NCI-H510A treated with DMSO at 0.1 percent for 48 hours (cell line): ENCODE data around the gene TMEM209.
A peak's percentile ranks its signal among the peaks of the same experiment; 100 is the strongest.

ENCODE experiments used
- DNase-seq: peaks from one replicate; lab custom pipeline; 2025; lab: John Stamatoyannopoulos, UW

The TMEM209 gene

DNA sequence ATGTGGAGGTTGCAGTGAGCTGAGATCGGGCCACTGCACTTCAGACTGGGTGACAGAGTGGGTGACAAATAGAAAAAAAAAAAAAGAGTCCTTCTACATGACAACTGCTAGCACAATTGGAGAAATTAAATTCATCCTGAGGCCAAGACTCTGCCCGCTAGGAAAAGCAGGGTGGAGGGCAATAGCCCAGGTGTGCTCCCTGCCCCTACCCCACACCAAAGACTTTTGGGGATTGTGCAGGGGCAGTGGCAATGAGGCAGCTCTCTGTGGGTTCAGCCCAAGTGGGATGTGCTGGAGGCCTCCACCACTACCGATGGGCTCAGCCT, 61.3 kb downstream of the TMEM209 start:
- no peak for DNase-seq

DNA sequence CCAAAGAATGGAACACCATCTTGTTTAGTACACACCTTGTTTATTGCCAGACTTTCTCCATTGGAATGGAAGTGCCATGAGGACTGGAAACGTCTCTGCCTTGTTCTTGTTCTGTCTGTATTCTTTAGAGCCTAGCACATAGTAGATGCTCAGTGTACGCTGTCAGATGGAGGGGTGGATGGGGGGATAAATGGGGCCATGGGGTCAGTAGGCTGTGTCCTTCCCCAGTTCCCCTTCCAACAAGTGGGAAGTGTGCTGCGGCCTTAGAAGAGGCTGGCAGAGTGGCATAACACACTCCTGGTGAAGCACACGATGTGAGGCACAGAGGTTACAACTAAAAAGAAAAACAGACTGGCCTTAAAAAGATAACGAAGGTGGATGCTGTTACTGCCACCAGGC, 61.9 kb downstream of the TMEM209 start:
- no peak for DNase-seq

DNA sequence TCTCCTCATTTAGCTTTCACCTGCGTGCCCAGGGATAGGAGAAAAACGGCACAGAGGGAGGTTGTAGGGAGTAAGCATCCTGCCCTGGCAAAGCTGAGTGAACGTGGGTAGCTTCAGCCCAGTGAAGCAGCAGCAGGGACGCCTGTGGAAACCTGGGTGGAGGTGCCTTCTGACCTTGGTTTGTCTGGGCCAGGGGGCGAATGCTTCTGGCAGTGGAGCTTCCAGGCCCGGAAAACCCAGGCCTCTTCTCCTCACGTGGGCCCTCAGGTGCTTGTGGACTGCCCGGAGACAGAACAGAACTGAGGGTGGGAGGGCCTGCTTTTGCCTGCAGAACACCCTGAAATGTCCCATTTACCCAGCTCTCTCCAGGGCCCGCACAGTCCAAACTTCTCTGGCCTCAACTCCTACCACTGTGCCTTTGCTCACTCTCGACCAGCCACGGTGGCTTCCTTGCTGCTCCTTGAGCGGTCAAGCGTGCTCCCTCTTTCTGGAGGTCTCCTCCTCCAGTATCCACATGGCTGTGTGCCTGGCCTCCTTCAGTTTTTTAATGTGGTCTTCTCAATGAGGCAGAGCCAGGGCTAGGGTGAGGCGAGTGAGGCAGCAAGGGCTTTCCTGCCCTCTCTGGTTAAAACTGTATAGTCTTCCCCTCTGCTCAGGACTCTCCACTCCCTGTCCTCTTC, 62.4 kb downstream of the TMEM209 start:
- DNase-seq: no peak

DNA sequence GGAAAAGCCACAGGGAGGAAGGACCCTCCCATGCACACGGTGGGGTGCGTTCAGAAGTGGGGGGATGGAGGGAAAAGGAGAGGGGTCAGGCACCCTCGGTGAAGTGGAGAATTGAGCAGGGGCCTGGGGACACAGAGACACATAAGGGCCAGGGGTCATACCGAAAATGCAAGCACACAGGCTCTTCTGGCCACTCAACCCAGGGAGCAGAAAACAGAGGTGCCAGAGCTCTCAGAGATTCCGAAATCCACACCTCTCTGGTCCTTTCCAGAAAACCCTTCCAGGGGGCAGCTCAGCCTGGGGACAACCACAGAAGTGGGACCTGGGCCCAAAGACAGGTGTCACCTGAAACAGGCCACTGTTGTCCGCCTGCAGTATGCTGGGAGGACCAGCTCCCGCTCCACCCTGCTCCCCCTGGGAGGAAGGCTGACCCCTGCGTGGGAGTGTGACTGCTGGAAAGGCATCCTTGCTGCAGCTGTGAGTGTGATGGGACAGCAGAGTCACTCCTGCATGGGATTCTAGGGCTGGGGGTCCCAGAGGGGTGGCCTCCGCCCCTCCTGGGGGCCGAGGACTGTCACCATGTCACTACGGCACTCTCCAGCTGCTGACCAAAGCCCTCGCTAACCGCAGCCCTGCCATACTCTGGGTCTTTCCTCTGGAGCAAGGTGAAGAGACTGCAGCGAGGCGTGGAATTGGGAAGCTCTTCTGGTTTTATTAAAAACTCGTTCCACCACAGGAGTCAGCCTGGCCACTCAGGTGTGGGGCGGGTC, 63.1 kb downstream of the TMEM209 start:
- DNase-seq: no peak

DNA sequence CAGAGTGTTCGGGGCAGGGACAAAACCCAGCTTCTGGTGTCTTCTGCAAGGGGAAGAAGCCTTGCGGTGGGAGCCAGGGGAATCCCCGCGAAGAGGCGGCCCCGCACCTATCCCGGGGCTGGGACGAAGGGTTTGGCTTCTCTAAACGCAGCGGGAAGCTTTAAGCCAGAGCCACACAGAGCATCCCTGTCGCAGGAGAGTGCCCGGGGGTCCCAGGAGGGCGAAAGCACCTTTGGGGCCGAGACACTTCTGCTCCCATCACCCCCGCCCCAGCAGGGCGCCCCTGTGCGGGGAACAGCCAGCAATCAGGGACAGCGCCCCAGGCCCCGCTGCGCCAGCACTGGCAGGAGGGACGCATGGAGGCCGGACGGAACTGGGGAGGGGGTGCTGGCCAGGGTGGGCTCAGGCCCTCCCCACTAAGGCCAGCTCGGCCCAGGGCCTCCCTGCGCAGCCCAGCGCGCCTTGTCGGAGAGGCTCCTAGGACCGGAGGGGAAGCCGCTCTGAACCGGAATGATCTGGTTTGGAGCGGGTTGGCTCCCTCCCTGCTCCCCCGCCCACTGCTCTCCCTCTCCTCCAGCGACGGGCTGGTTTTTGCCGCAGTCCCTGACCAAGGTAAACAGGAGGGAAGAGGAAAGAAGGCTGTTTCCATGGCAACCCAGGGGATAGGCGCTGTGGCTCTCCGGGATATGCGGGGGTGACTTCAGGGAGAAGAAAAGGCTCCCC, 63.9 kb downstream of the TMEM209 start:
- peak; percentile 9 for DNase-seq

DNA sequence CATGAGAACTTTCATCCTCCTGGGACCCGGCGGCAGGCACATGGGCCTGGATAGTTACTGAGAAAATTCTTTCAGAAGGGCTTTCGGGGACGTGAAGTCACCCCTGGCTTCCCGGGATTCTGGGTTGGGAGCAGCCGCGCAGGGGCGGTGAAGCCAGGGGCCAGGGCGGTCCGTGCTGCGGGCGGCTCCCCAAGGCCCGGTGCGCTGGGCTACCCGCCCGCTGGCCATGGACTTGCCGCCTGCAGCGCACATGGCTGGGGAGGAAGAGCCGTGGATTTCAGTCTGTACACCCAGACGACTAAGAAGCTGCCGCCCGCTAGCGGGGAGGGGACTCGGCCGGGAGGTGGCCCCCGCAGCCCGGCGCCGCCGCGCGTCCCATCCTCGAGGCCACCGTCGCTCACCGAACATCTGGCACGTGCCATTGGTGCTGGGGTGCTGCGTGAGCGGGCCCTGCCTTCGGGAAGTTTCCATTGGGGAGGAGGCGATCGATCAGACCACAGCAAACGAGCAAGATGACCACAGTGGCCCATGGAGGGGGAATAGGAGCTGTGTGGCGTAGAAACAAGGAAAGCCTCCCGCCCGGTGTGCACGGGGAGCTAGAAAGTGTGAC, 64.5 kb downstream of the TMEM209 start:
- DNase-seq: no peak

DNA sequence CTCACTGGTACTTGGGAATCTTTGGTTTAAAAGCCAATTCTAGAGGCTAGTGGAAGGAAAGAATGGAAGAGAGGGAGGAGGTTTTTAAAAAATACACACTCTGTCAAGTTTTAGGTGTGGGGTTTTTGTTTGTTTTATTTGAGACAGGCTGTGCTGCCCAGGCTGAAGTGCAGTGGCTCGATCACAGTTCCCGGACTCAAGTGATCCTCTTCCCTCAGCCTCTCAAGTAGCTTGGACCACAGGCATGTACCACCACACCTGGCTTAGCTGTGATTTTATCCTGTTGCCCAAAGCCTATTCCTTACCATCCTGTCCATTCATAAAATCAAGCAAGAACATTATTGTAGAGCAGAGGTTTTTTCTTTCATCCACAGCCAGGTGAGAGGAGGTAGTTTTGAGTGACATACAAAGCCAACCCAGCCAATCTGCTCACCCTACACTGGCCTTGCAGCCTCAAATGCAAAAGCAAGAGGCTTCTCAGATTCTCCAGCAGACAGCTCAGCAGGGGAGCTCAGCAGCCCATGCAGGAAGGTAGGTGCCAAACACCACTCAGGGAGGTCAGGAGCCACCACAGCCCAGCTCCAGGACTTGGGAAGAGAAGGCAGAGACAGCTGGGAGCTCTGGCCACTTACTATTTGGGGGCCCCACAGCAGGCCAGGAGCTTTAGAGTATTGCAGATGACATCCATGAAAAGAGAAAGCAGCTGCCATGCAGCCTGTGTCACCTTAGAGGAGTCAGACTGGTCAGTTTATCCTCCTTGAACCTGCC, 65.8 kb downstream of the TMEM209 start:
- DNase-seq: no peak

DNA sequence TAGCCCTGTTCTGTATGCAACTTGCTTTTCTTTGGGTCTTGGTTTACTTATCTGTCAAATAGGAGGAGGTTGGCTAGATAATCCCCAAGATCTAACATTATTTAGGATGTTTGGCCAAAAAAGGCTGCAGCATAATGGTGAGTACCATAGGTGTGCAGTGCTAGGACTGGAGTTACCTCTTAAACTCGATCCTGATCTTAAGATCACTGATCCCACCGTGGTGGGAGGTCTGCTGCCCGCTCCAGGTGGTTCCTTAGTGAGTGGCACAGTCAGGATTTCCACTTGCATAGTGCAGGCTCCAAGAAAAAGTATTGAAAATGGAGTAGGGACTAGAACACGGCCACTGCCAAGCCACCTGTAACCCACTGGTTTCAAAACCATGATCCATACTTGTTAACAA, 68.0 kb downstream of the TMEM209 start:
- no peak for DNase-seq

DNA sequence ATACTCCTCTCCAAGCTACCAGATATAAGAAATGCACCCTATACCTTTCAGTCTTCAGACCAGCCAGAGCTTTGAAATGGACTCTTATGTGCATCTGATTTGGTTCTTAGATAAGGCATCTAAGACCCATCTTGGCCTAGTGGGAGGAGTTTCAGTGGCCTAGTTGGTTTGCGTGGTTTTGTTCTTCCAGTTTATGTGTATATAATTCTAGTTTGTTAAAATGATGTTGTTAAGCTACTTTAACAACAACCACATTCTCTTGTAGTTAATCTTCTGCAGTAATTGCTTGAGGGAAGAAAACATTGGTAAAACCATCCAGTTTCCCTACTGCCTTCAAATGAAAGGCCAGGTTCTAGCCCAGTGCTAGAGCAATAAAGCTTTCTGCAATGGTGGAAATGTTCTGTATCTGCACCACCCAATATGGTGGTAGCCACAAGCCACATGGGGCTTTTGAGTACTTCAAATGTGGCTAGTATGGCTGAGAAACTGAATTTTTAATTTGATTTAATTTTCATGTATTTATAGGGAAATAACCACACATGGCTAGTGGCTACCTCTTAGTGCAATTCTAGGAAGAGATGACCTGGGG, 68.5 kb downstream of the TMEM209 start:
- no peak for DNase-seq

DNA sequence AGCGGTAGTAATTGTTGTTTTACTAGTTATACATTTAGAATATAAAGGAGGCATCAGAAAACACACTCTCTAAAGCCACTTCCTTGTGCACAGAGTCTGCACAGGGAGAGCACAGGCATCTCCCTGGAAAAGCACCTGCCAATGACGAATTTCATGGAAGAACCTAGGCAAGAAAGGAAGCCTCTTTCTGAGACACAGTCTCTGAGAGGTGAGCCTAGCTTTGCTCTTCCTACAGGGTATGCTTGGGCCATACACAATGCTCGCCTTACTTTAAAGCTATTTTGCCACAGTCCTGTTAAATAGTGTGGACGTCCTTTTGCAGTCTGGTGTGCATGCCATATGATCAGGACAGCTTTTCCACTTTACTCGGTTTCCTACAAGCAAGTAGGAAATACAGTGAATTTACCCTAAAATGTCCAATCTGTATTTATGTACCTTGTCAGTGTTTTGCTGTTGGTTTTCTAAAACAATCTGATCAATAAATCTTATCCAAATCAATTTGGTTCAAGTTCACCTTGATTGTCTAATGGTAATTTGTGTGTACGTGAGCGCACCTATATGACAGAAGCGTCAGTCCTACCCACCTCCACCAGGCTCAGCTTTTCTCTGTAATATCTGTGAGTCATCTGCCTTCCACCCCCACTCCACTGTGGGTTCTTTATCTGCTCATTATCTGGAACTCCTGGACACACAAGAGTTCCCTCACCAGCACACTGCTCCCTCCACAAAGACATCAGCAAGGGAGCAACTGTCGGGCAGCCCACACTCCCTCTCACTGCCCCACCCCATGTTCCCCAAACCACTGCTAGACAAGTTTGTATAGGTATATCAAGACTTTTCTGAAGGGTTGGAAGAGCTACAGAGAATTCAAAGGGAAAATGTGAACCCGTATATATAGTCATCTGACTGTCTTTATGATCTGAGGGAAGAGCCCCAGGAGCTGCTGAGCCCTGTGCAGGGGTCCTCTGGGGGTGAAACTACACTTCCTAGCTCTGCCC, 69.7 kb downstream of the TMEM209 start:
- DNase-seq: no peak

DNA sequence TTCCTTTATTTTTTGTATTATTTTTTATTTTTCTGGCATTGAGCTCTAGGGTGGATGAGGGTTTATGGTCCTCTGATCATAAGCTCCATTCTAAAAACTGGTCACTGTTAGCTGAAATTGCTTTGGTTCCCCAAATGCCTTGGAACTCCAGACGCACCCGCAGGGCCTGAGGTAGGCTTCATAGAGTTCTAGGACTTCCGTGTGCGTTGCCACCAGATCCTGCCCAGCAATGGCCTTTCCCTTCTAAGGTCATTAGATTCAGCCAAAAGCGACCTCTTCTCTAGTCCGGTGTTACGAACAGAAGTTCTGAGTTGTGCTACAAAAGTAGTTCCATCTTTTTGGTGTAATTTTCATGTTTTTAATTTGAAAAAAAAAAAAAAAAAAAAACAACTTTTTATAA, 70.5 kb downstream of the TMEM209 start:
- no peak for DNase-seq

DNA sequence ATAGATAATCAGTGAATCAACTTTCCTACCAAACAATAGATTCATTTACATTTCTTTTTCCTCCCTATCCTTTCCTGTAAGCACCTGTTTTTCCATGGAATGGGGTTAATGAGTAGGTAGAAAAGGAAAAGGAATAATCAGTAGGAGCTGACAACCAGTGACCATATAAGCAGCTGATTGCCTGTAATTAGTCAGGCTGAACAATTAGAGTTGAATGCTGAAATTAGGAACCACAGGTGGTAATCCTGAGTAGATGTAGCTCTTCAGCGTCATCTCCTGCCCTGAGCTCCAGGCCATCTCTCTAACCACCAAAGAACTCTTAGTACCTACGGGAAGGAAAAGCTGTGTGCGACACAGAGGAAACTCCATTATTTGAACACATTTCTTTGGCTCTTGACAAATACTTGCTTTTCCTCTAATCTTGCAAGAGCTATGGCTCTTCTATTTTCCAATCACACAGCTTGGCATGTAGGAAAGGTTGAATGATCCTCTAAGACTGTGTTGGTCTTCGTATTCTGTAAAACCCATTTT, 71.0 kb downstream of the TMEM209 start:
- DNase-seq: no peak

DNA sequence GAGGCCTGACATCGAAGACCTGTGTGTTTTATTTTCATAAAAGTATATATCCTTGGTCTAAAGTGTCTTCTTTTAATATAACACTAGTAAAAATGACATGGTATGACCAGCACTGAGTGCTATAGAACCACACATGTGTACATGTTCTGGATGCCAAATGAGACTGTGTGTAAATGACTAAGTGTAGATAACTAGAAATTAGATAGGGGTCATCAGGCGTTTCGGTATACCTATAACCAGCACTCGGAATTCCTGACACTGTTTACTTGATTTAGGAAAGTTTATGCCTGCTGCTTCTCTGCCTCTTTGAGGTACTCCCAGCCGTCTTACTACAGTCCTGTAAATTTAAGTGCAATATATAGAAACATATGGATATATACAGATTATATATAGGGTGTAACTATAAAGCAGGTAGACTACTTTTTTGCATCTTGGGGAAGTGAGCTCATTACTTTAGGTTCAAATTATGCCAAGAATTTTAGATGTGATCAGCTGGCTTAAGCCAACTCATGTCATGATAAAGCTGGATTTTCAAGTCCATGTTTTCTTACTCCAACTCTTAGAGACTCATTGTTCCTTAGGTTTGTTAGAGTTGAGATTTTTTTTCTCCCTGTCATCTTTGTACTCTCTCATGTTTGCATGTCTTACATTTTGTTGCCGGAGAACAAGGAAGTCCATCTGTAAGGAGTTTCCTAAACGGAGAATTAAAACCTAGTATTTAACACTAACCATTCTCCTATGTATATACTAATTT, 72.0 kb downstream of the TMEM209 start:
- no peak for DNase-seq

DNA sequence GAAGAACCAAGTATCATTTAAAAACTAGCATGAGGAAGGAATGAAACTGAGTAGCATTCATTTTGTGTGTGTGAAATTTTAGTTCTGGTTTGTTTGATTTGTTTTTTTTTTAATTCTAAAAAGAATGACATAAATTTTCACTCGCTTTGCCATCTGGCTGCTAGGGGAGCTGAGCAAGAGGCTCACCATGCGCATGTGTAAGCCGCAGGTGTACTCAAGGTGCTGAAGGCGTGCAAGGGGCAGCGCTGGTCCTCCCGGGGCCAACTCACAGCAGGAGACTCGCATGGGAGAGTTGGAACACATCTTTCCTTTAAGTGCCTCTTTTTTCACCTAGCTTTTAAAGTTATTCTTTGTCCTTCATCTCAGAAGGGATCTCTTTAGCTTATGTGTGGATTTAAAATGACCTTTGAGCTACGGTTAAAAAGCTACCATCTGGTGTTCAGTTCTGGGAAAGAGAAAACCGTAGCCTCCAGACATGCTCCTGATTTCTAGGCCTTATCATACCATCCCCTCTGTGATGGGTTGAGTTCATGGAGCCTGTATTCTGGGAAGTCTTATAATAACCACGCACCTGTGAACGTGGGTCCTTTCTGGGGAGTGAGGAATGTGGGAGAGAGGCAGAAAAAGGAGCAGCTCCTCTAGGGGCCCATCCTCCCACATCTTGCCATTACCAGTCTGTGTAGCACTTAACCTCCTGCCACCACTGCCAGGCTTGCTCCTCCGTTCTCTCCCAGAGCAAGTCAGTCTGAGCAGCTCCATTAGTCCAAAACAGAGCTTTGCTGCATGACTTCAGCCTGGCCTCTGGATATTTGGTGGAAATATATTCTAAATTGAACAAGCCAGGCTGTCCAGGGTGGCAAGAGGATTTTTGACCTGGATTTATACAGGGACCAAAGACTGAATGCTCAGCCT, 73.0 kb downstream of the TMEM209 start:
- DNase-seq: no peak

DNA sequence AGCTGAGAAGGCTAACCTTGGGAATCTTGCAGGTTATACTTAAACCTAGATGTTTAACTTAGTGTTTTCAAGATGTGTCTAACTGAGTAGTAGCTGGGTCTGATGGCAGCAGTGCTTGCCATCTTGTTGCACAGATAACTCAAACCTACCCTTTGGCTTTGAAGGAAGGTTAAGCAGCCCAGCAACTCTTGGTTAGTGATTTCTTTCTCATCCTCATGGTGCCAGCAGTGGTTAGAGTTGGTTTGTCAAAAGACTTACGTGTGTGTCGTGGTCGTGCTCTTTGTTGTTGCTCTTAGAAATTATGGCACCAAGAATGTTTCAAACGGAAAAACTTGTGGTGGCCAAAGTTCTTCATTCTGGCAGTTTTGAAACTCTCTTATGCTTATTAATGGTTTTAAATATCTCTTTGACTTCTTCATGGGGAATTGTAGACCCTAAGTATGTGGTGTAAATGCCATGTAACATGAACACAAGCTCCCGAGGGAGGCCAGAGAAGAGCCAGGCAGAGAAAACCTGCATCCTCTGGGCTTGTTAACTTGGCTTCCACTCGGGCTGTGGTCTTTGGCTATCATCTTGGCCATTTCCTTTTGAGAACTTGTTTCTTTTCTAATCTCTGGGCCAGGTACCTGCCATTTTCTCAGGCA, 73.9 kb downstream of the TMEM209 start:
- no peak for DNase-seq

DNA sequence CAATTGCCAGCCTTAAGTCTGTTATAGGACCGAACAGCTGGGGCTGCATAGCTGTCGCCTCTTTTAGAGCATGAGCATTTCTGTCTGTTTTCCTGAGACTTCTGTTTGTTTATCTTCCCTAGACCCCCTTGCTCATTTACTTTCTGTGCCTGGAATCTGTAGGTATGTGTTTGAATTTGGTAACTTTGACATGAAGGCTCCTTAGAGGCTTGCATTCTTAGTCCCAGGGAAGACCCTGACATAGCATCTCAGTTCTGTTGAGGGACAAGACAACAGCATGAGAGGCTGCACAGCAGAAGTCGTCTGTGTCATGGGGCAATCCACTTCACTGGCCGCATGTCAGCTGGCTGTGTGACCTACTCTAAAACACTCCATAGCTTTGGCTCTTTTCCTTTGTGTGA, 76.2 kb downstream of the TMEM209 start:
- no peak for DNase-seq

DNA sequence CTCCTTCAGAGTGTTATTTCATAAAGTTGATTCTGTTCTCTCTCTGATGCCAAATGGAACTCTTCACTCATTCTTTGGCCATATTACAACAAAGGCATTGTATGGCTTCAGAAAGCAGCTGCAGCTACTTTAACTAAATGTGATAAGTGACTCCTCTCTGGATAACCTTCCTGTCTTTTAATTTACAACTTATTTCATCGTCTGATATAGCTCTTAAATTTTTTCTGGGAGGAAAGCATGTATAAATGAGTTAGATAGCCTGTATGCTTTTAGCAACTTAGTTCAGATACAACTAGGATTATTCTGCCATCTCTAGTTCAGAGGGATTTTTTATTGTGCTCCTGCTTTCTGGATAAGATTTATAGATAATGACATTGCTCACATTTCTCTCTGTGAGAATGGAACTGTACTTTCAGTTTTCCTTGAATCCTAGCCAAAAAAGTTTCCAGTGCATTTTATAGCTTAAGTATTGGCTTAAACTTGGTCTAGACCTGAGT, 77.3 kb downstream of the TMEM209 start:
- no peak for DNase-seq

DNA sequence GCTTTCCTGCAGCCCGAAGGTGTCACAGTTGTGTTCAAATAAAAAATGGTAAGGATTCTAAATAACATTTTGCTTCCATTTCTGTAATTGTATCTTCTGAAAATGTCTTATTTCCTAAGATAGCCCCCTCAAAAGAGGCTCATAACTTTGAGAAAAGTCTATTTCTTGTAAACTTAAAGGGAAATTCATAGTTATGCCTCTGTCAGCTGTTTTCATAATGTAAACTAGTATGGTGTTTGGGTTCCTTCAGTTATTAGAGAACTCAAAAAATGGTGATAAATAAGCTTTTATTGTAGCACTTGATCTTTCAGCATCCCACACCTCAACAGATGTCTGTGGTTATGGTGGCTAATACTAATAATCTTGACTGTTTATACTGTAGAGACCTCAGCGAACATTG, 77.8 kb downstream of the TMEM209 start:
- no peak for DNase-seq
